Measurements from ENCODE around the gene EYA3. TPM values are rescaled to one million over a fixed set of nuclear protein-coding genes. Genes with fewer than 3 reads are reported as not detected.

Gene EYA3
- total RNA-seq, 1 experiment from 2014 or later: 32.7 TPM

DNA sequence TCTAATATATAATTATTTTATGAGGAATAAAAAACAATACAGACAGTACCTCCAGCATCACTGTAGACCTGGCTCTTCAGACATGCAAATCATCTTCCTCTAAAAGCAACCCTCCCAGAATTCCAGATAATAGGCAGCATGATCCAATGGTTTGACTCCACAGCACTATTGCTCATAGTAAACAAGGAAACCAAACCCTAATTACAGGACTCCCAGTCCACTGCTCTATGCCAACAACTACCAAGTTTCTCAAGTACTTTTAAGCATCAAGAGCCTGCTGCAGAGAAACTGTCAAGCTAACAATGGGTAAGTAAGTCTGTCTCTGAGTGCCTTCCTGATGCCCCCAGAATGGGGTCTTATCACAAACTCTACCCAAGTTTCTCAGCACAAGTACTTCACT is 57.2 kb downstream of the EYA3 start:
- no peaks in the 10 kb centered on the region for H3K4me1 Mint-ChIP-seq
- no peaks in the 10 kb centered on the region for H3K4me1 ChIP-seq (ENCODE audit: insufficient read depth, low read length)
- H2BK5ac ChIP-seq (ENCODE audit: insufficient read length, low read length): no peak overlapping the region
- no peak overlapping the region for H3K4me3 Mint-ChIP-seq
- no peak overlapping the region for H4K8ac ChIP-seq (replicated peaks; ENCODE audit: insufficient read length, low read depth, low read length)
- no peak overlapping the region for H3K23ac ChIP-seq (ENCODE audit: insufficient read length, low read depth, low read length)
- H3K27me3 ChIP-seq (ENCODE audit: insufficient read depth, low read length): no peaks in the 10 kb centered on the region
- no peak overlapping the region for H2BK20ac ChIP-seq (ENCODE audit: low read depth, low read length, poor library complexity, severe bottlenecking)
- H3K23me2 ChIP-seq (ENCODE audit: insufficient read length, low read depth, low read length, poor library complexity, severe bottlenecking): no peaks in the 10 kb centered on the region
- H2AK5ac ChIP-seq (ENCODE audit: insufficient read length, low read length): no peak overlapping the region
- H3K9ac ChIP-seq (ENCODE audit: extremely low read depth, insufficient read length, low read length): no peak overlapping the region
- no peaks in the 10 kb centered on the region for H3K79me1 ChIP-seq (ENCODE audit: insufficient read depth, low read depth, low read length, poor library complexity, severe bottlenecking)
- H4K91ac ChIP-seq (ENCODE audit: insufficient read length, low read depth, low read length): no peak overlapping the region
- H2BK15ac ChIP-seq (ENCODE audit: low read depth, low read length): no peak overlapping the region
- H2AFZ ChIP-seq (ENCODE audit: low read length): no peak overlapping the region
- no peaks in the 10 kb centered on the region for H3K27me3 Mint-ChIP-seq (ENCODE audit: low read depth)
- H3K27ac Mint-ChIP-seq: no peak overlapping the region
- H3K79me2 ChIP-seq (ENCODE audit: insufficient read depth, low read length): no peaks in the 10 kb centered on the region
- H3K9me3 Mint-ChIP-seq: no peaks in the 10 kb centered on the region
- H3T11ph ChIP-seq (ENCODE audit: low read length): no peak overlapping the region
- no peak overlapping the region for H4K5ac ChIP-seq (ENCODE audit: insufficient read length, low read depth, low read length)
- no peak overlapping the region for H3K4me2 ChIP-seq (ENCODE audit: insufficient read depth, insufficient read length, low read length)
- no peaks in the 10 kb centered on the region for H3K9me3 ChIP-seq (ENCODE audit: control insufficient read depth, low read depth, low read length)
- peaks cover 0 to 9% (median 0%) of the 10 kb centered on the region in 3 experiments; a peak in 3 of 7 replicates for H3K36me3 Mint-ChIP-seq (ENCODE audit: insufficient read depth in 1 of 3, low read depth in 3 of 3)
- H2BK120ac ChIP-seq (ENCODE audit: low read depth, low read length, poor library complexity, severe bottlenecking): no peak overlapping the region
- no peak overlapping the region for H3K4ac ChIP-seq (ENCODE audit: low read depth, low read length)
- DNase-seq: no peak
- H3K14ac ChIP-seq (ENCODE audit: insufficient read depth, low read length): no peak overlapping the region
- no peak overlapping the region for H3K18ac ChIP-seq (ENCODE audit: insufficient read length, low read depth, low read length)
- H2BK12ac ChIP-seq (ENCODE audit: insufficient read length, low read depth, low read length): no peak overlapping the region
- TF ChIP-seq, protein P1, sequence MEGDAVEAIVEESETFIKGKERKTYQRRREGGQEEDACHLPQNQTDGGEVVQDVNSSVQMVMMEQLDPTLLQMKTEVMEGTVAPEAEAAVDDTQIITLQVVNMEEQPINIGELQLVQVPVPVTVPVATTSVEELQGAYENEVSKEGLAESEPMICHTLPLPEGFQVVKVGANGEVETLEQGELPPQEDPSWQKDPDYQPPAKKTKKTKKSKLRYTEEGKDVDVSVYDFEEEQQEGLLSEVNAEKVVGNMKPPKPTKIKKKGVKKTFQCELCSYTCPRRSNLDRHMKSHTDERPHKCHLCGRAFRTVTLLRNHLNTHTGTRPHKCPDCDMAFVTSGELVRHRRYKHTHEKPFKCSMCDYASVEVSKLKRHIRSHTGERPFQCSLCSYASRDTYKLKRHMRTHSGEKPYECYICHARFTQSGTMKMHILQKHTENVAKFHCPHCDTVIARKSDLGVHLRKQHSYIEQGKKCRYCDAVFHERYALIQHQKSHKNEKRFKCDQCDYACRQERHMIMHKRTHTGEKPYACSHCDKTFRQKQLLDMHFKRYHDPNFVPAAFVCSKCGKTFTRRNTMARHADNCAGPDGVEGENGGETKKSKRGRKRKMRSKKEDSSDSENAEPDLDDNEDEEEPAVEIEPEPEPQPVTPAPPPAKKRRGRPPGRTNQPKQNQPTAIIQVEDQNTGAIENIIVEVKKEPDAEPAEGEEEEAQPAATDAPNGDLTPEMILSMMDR (conservative IDR thresholded peaks at IDR 0.05): no peak
- no peak overlapping the region for H3K56ac ChIP-seq (ENCODE audit: insufficient read length, low read depth, low read length)
- H3K27ac ChIP-seq (ENCODE audit: insufficient read length, low read depth, low read length): no peak overlapping the region
- H4K20me1 ChIP-seq (ENCODE audit: control insufficient read depth, insufficient read depth, insufficient read length): no peaks in the 10 kb centered on the region

Data from H9 (cell line).